HepG2 (cell line): ENCODE data around the gene PALM2AKAP2. TPM values are rescaled to one million over a fixed set of nuclear protein-coding genes. Genes with fewer than 3 reads are reported as not detected.

Experiments
- ATAC-seq: fragments of 200-7000 bp; cut with Tn5 transposase; 3 replicates; pipeline ENCODE4 v1.9.1; 2020; ENCODE audit warnings: mild to moderate bottlenecking, moderate library complexity
- BruUV-seq: library from RNA; stranded (reverse); fragments of 400-500 nt; replicated peaks from 2 replicates; lab custom pipeline; 2021; lab: Mats Ljungman, UMichigan
- CTCF ChIA-PET: fragments of 300-600 bp; formaldehyde crosslinking; extraction: SDS; loops from one replicate; lab custom pipeline; 2021; ENCODE audit warnings: low total read pairs, inconsistent platforms, low intra/inter-chr PET ratio; lab: Yijun Ruan, JAX
- POLR2A ChIA-PET: fragments of 350-600 bp; sonication (Branson Sonifier 250); formaldehyde crosslinking; loops from one replicate; lab custom pipeline; 2020; ENCODE audit warnings: antibody characterized with exemption, inconsistent platforms; lab: Yijun Ruan, JAX
- DNase-seq: peaks from one replicate; pipeline ENCODE4 v3.0.0-alpha.2; 2015; ENCODE audit warnings: low spot score
- FAIRE-seq: peaks from 3 replicates; lab custom pipeline; 2011; peaks lifted over from hg19 to GRCh38; lab: Jason Lieb, UNC
- H2AFZ ChIP-seq: one replicate; pipeline ENCODE4 v1.6.1; 2011; ENCODE audit warnings: low read length, inconsistent platforms
- H3K27ac ChIP-seq: fragments of 300-600 bp; 3 replicates; pipeline ENCODE4 v1.8.0; 2011; ENCODE audit warnings: mixed run types, mild to moderate bottlenecking, mixed read lengths, low read length, inconsistent platforms; ENCODE audit not compliant: insufficient read depth; ENCODE audit errors: extremely low read length
- H3K27me3 ChIP-seq, 2 experiments: fragments of 200-600 bp in 1 of 2; 2 replicates in 1 of 2; 3 replicates in 1 of 2; pipeline versions ENCODE4 v1.6.0 to v1.8.0; 2011; ENCODE audit warnings: low read length in 2 of 2, mild to moderate bottlenecking in 2 of 2, moderate library complexity in 2 of 2, inconsistent platforms in 1 of 2; ENCODE audit not compliant: insufficient read depth in 2 of 2, control insufficient read depth in 1 of 2
- H3K36me3 ChIP-seq, 2 experiments: fragments of 200-600 bp in 1 of 2; replicated peaks in 1 of 2; 2 replicates in 1 of 2; 3 replicates in 1 of 2; pipeline versions ENCODE4 v1.5.1 to v1.8.0; 2011; ENCODE audit warnings: low read length in 2 of 2, inconsistent platforms in 1 of 2; ENCODE audit not compliant: insufficient read depth in 2 of 2, control insufficient read depth in 1 of 2
- H3K4me1 ChIP-seq: 2 replicates; pipeline ENCODE4 v1.5.1; 2012; ENCODE audit warnings: low read length, inconsistent platforms; ENCODE audit not compliant: insufficient read depth
- H3K4me2 ChIP-seq: 2 replicates; pipeline ENCODE4 v1.6.0; 2011; ENCODE audit warnings: low read depth, low read length, inconsistent platforms
- H3K4me3 ChIP-seq, 3 experiments: fragments of 200-600 bp in 1 of 3; sonication (generic), shearing (Covaris generic) in 1 of 3; replicated peaks in 1 of 3; 2 replicates each; pipeline ENCODE4 v1.5.1; 2011 to 2016; ENCODE audit warnings: low read length in 3 of 3, inconsistent platforms in 2 of 3, low read depth in 2 of 3, mild to moderate bottlenecking in 2 of 3, control low read depth in 1 of 3, mixed read lengths in 1 of 3; ENCODE audit not compliant: insufficient read depth in 1 of 3
- H3K79me2 ChIP-seq: one replicate; pipeline ENCODE4 v1.6.1; 2011; ENCODE audit warnings: low read length, inconsistent platforms; ENCODE audit not compliant: insufficient read depth
- H3K9ac ChIP-seq: 2 replicates; pipeline ENCODE4 v1.6.0; 2011; ENCODE audit warnings: mild to moderate bottlenecking, low read depth, low read length, inconsistent platforms; ENCODE audit not compliant: insufficient read depth
- H3K9me3 ChIP-seq: 2 replicates; pipeline ENCODE4 v1.5.1; 2012; ENCODE audit warnings: mild to moderate bottlenecking, low read length
- H4K20me1 ChIP-seq: 2 replicates; pipeline ENCODE4 v1.6.0; 2011; ENCODE audit warnings: inconsistent platforms, mild to moderate bottlenecking, low read length, moderate library complexity; ENCODE audit not compliant: insufficient read depth
- HMGXB3 ChIP-seq: sonication (generic); formaldehyde crosslinking; IDR thresholded peaks from 2 replicates; pipeline ENCODE4 v1.4.0; 2020; ENCODE audit warnings: missing genetic modification reagents, borderline replicate concordance
- HOXA3 ChIP-seq: sonication (generic); formaldehyde crosslinking; IDR thresholded peaks from 2 replicates; pipeline ENCODE4 v1.5.0; 2020; ENCODE audit warnings: missing genetic modification reagents
- MAF1 ChIP-seq: sonication (generic); formaldehyde crosslinking; IDR thresholded peaks from 2 replicates; pipeline ENCODE4 v1.5.0; 2020; ENCODE audit warnings: missing genetic modification reagents, borderline replicate concordance
- MZF1 ChIP-seq: sonication (generic); formaldehyde crosslinking; IDR thresholded peaks from 2 replicates; pipeline ENCODE4 v1.8.1; 2023; ENCODE audit warnings: mild to moderate bottlenecking, missing genetic modification reagents, borderline replicate concordance
- NCOA1 ChIP-seq: sonication (generic); formaldehyde crosslinking; IDR thresholded peaks from 2 replicates; pipeline ENCODE4 v1.9.0; 2021; ENCODE audit warnings: missing genetic modification reagents
- NFYC ChIP-seq: IDR thresholded peaks from 2 replicates; pipeline ENCODE4 v1.6.1; 2016; ENCODE audit warnings: missing genetic modification reagents, missing compliant biosample characterization
- NR2F1 ChIP-seq, 2 experiments: fragments of 450-650 bp in 1 of 2; formaldehyde crosslinking in 1 of 2; IDR thresholded peaks; 2 replicates each; pipeline versions ENCODE4 v1.5.0 to v1.6.1; 2016 to 2020; ENCODE audit warnings: mild to moderate bottlenecking in 1 of 2, missing compliant biosample characterization in 1 of 2, missing genetic modification reagents in 1 of 2, moderate library complexity in 1 of 2
- PRPF4 ChIP-seq: fragments of 200-400 bp; formaldehyde crosslinking; IDR thresholded peaks from 2 replicates; pipeline ENCODE4 v1.6.1; 2016; ENCODE audit warnings: low read length, low read depth; ENCODE audit not compliant: poor library complexity, severe bottlenecking
- ZBED4 ChIP-seq: sonication (generic); formaldehyde crosslinking; IDR thresholded peaks from 2 replicates; pipeline ENCODE4 v1.4.0; 2020; ENCODE audit warnings: missing genetic modification reagents, borderline replicate concordance
- ZBTB3 ChIP-seq: sonication (generic); formaldehyde crosslinking; IDR thresholded peaks from 2 replicates; pipeline ENCODE4 v1.4.0; 2020; ENCODE audit warnings: low read depth, mild to moderate bottlenecking, moderate library complexity, missing genetic modification reagents, borderline replicate concordance
- ZNF333 ChIP-seq: sonication (generic); formaldehyde crosslinking; IDR thresholded peaks from 2 replicates; pipeline ENCODE4 v1.4.0; 2020; ENCODE audit warnings: mild to moderate bottlenecking, missing genetic modification reagents, borderline replicate concordance
- ZNF382 ChIP-seq: sonication (generic); formaldehyde crosslinking; IDR thresholded peaks from 2 replicates; pipeline ENCODE4 v1.5.0; 2020; ENCODE audit warnings: missing genetic modification reagents, mild to moderate bottlenecking, borderline replicate concordance
- ZNF598 ChIP-seq: sonication (generic); formaldehyde crosslinking; IDR thresholded peaks from 2 replicates; pipeline ENCODE4 v1.5.1; 2020; ENCODE audit warnings: mild to moderate bottlenecking, missing genetic modification reagents, borderline replicate concordance
- ZSCAN29 ChIP-seq: sonication (generic); formaldehyde crosslinking; conservative IDR thresholded peaks from 2 replicates; pipeline ENCODE4 v1.4.0; 2020; ENCODE audit warnings: mild to moderate bottlenecking, missing genetic modification reagents
- WGBS: methylation state at CpG from one replicate; pipeline ENCODE4 v1.1.6; 2017; ENCODE audit warnings: low lambda C conversion rate; 5-methylcytosine and 5-hydroxymethylcytosine counted together
- in situ Hi-C: cut with HindIII; loops from 2 replicates; pipeline ENCODE4 v1.10.0; 2017; ENCODE audit warnings: low pct_unique_long_range_greater_than_20kb; ENCODE audit not compliant: extremely low pct_ligation_motif_present
- intact Hi-C: fragments of 100-400 bp; cut with micrococcal nuclease; formaldehyde crosslinking; loops from one replicate; pipeline ENCODE4 v1.10.0; 2022; ENCODE audit not compliant: unreplicated experiment
- polyA plus RNA-seq, 8 experiments: library from polyadenylated mRNA; depleted of rRNA in 3 of 8; stranded (reverse) in 7 of 8; unstranded in 1 of 8; fragments of >200 nt; fragmentation: Illumina TruSeq in 4 of 8; extraction: Trizol in 4 of 8; gene quantifications; 2 replicates each; pipeline versions ENCODE4 v1.2.1 to v1.2.3, GENCODE V29; 2011 to 2016; ENCODE audit warnings: low read depth in 4 of 8, missing spikeins in 1 of 8, mixed read lengths in 1 of 8; ENCODE audit not compliant: insufficient read depth in 1 of 8
- total RNA-seq, 5 experiments: library from RNA; depleted of rRNA; stranded (reverse); fragments of >200 nt; fragmentation: Illumina TruSeq; extraction: Trizol; gene quantifications; 2 replicates each; pipeline ENCODE4 v1.2.3, GENCODE V29; 2016; ENCODE audit warnings: low read depth in 1 of 5
- TF ChIP-seq, protein P1 (sequence below): sonication (generic); formaldehyde crosslinking; conservative IDR thresholded peaks from 2 replicates; pipeline ENCODE4 v1.8.0; 2022; ENCODE audit warnings: missing genetic modification reagents

Gene PALM2AKAP2
- total and polyA plus RNA-seq, 2 of the 13 experiments (the other 11 are each of a cell fraction or from before 2014, with no cell fraction given), result 0.25 to 1.8 TPM

DNA sequence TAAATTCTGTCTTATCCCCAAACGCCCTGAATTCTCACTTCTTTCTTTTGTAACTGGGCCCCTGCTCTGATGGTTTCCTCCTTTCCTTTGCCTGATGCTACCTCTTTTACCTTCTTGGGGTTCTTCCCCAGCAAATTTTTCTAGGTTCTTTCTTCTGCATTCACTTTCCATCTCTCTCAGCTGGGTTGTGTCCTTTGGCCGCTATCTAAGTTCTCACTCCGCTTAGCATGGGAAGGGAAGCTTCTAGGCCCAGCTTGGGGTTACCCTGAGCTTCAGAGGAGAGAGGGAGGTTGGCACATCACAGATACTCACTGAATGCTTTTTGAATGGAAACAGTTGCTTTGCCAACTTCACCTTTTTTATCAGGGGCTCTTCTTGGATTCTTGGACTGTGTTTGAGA, 17.0 kb downstream of the PALM2AKAP2 start:
- ATAC-seq, result no peak
- in situ Hi-C loops, result no loop called here
- POLR2A ChIA-PET, result no interaction called here
- TF ChIP-seq ZSCAN29 (CRISPR knock-in tag), result no peak
- no peak for TF ChIP-seq NR2F1 (CRISPR knock-in tag; IDR thresholded peaks at IDR 0.05)
- no peak for TF ChIP-seq ZBED4
- no peak for TF ChIP-seq ZNF333 (CRISPR knock-in tag)
- TF ChIP-seq, protein P1, sequence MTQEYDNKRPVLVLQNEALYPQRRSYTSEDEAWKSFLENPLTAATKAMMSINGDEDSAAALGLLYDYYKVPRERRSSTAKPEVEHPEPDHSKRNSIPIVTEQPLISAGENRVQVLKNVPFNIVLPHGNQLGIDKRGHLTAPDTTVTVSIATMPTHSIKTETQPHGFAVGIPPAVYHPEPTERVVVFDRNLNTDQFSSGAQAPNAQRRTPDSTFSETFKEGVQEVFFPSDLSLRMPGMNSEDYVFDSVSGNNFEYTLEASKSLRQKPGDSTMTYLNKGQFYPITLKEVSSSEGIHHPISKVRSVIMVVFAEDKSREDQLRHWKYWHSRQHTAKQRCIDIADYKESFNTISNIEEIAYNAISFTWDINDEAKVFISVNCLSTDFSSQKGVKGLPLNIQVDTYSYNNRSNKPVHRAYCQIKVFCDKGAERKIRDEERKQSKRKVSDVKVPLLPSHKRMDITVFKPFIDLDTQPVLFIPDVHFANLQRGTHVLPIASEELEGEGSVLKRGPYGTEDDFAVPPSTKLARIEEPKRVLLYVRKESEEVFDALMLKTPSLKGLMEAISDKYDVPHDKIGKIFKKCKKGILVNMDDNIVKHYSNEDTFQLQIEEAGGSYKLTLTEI (CRISPR knock-in tag), result no peak
- TF ChIP-seq MZF1 (CRISPR knock-in tag), result no peak
- TF ChIP-seq HOXA3 (CRISPR knock-in tag), result no peak
- no peak for TF ChIP-seq ZNF598 (CRISPR knock-in tag)
- no peak for TF ChIP-seq NCOA1
- no peak for TF ChIP-seq ZBTB3 (CRISPR knock-in tag)
- no peak for TF ChIP-seq NFYC (CRISPR knock-in tag)
- no peak for TF ChIP-seq MAF1 (CRISPR knock-in tag)
- no peak for TF ChIP-seq HMGXB3 (CRISPR knock-in tag)
- no peak for TF ChIP-seq PRPF4
- no peak for TF ChIP-seq ZNF382 (CRISPR knock-in tag)

More for the DNA sequence above, 17.0 kb downstream of the PALM2AKAP2 start:
- no peak overlapping the region for H3K4me3 ChIP-seq
- no peak overlapping the region for H2AFZ ChIP-seq
- intact Hi-C loops, result no loop called here
- H3K27ac ChIP-seq, result no peak overlapping the region
- DNase-seq (no peak), FAIRE-seq (no peak)
- no peaks in the 10 kb centered on the region for H3K36me3 ChIP-seq
- no peaks in the 10 kb centered on the region for H3K9me3 ChIP-seq
- no peaks in the 10 kb centered on the region for H3K27me3 ChIP-seq
- no peaks in the 10 kb centered on the region for H3K79me2 ChIP-seq
- 50% methylated on average over 3 of the region's 3 CpGs for WGBS
- CTCF ChIA-PET, result no interaction called here
- no peak overlapping the region for H3K4me2 ChIP-seq
- no TSS peak for BruUV-seq
- no peaks in the 10 kb centered on the region for H4K20me1 ChIP-seq
- H3K4me1 ChIP-seq, result peaks cover 14% of the 10 kb centered on the region
- no peak overlapping the region for H3K9ac ChIP-seq
